Measurements from ENCODE around the gene STAT3. TPM values are rescaled to one million over a fixed set of nuclear protein-coding genes. Genes with fewer than 3 reads are reported as not detected.
"Not testable (repeated sequence)": the region's sequence is repeated elsewhere in the genome, so short reads cannot be mapped to it uniquely, and the experiment has no call there.

The STAT3 gene
- total RNA-seq, 1 donor from 2014 or later: 191 TPM

DNA sequence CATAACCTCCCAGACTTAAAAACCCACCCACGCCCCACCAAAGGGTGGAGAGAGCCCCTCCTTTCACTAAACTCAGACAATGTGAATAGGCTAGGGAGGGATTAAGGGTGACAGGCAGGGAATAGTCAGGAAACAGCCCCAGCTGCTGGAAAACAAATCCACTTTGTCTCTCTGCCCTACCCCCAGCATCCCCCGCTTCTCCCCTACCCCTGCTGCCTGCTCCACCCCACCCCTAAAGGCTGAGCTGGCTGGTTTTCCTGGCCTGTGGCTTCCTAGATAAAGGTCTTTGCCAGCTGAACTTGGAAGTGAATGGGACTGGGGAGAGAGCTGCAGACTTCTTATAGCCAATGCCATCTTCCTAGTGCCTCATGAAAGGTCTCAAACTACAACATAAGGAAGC, 19.8 kb upstream of the STAT3 start:
- no peak for ATAC-seq

DNA sequence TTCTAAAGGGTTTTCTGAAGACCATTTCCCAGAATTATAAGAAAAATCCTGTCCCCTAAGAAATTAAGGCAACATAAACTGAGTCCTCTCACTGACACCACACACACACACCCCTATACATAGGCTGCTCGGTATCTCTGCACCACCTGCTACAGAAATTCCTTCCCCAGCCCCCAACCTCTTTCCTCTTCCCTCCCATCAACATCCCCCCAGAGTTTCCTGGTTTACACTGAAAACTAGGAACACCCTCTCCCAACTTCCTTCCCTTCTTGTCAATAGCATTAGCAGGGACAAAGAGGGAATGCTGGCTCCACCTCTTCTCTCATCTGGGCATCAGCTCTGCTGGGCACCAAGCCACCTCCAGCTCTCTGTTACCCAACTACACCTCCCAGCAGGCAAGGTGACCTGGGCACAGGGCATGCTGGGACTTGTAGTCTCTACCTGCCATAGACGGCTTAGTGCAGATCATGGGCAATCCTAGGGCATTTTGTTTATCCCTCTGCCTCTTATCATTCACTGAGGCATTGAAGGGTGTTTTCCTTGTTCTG, 19.1 kb upstream of the STAT3 start:
- peak; percentile 83 for ATAC-seq

DNA sequence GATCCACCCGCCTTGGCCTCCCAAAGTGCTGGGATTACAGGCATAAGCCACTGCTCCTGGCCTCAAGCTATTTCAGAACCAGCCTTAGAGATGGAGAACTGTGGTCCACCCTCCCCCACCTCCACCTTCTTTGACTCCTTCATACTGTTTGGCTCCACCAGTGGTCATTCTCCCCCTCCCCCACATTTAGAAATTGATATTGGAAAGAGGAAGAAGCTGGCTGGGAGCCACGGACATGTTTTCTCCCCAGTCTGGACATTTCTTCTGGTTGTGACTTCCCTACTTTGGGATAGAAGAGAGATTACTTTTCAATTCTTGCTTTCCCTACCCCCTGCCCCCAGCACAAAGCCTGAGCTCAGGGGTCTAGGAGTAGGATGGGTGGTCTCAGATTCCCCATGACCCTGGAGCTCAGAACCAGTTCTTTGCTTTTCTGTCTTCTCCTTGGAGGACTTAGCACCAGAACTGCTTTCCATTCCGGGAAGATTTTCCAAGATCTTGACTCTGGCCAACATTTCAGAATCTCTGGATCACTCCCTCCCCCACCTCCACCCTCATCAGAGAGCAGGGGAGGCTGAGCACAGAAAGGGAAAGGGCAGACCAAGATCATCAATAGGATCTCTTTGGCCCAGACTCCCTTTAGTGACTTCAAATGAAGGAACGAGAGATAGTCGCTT, 18.5 kb upstream of the STAT3 start:
- ATAC-seq: no peak

GRCh38 chr17:42405963-42406495, 17.8 kb upstream of the STAT3 start:
- peak; percentile 30 for ATAC-seq

DNA sequence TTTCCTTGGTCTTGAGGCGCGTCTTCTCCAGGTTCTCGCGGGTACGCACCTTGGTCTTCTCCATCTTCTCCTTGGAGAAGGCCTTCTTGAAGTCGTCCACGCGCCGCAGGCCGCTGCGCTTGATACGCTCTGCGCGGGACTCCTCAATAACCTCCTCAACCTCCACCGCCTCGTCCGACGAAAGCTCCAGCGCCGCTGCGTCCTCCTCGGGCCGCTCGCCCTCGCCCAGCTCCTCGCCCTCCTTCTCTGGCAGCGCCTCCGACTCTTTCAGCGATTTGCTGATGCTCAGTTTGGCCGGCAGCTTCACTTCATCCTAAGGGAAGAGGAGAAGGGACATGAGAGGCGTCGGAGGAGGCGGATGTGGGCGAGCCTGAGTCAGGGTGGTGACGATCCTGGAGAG, 16.8 kb upstream of the STAT3 start:
- ATAC-seq: no peak

DNA sequence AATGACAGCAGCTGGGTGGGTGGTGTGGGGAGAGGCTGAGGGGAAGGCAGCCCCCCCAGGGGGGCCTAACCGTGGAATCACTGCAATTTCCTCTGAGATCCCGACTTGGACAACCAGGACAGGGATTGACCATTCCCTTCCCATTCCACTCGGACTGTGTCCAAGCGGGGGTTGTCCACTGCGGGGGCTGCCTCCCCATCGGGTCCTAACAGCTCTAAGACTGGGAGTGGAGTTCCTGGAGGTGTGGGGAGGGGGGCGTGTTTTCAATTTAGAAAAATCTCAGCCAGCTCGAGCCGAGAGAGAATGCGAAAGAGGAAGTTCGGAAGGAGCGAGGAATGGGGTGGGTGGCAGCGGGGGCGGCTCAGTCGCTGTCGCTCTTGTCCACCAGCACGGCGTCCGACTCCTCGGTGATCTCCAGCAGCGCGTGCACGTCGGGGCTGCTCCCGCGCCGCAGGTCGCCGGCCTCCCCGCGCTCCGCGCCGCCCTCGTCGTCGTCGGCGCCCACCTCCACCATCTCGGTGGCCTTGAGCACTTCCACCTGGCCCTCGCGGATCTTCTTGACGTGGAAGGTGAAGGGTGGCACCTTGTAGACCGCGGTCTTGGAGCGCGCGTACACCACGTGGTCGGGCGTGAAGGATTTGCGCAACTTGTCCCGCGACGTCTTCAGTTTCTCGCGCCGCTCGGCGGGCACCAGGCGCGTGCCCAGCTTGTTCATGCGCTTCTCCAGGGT, 16.2 kb upstream of the STAT3 start:
- no peak for ATAC-seq

- ATAC-seq: no peak
These were observed 14.9 kb upstream of the STAT3 start for GRCh38 chr17:42403150-42403549.

DNA sequence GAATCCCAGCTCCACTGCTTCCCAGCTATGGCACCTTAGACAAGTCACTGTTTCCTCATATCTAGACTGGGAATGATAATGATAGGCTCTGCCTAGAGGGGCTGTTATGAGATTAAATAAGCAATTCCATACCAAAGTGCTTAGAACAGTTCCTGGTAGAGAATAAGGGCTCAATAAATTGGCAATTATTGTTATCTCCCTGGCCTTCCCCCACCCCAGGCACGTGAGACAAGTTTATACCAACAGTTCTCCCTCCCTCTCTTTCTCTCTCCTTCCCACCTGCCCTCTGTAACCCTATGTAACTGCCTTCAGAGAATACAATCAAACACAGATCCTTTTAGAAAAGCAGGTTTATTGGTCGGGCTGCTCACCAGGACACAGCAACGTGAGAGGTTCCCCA, 13.9 kb upstream of the STAT3 start:
- no peak for ATAC-seq

- peak; percentile 40 for ATAC-seq
These were observed 12.7 kb upstream of the STAT3 start for GRCh38 chr17:42400844-42401375.

GRCh38 chr17:42399948-42400843, 12.0 kb upstream of the STAT3 start:
- ATAC-seq: no peak

GRCh38 chr17:42399121-42399520, 10.9 kb upstream of the STAT3 start:
- ATAC-seq: no peak

DNA sequence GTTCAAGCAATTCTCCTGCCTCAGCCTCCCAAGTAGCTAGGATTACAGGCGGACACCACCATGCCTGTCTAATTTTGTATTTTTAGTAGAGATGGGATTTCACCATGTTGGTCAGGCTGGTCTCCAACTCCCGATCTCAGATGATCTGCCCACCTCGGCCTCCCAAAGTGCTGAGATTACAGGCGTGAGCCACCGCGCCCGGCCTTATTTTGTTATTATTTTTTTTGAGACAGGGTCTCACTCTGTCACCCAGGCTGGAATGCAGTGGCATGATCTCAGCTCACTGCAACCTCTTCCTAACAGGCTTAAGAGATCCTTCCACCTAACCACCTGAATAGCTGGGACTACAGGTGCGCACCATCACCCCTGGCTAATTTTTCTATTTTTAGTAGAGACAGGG, 7.4 kb upstream of the STAT3 start:
- not testable (repeated sequence) for ATAC-seq

GRCh38 chr17:42394838-42395237, 6.6 kb upstream of the STAT3 start:
- peak; percentile 56 for ATAC-seq

DNA sequence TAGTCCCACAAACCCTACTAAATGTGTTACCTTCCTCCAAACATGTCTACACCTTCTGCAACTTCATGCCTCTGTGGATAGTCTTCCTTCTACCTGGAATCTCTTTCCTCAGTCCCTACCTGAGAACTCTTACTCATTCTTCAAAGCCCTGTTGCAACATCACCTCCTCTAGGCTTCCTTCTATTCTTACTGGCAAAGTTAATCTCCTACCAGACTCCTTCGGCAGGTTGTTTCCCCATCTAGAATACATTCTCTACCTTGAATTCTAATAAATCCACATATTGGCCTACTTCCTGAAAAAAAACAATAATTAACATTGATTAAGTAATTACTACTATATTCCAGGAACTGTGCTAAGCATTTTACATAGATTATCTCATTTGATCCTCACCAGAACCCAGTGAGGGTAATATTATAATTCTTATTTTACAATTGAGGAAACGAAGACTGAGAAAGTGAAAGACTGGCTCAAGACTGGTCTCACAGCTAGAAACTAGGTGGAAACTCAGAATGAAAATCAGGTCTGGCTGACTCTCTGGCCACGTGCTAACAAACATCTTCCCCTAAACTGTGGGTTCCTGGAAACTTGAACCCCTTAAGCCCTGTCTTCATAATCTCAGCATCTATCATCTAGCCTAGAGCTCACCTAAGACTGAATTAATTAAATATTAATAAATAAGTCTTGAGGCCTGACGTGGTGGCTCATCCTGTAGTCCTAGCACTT, 4.6 kb upstream of the STAT3 start:
- ATAC-seq: peak; percentile 19

DNA sequence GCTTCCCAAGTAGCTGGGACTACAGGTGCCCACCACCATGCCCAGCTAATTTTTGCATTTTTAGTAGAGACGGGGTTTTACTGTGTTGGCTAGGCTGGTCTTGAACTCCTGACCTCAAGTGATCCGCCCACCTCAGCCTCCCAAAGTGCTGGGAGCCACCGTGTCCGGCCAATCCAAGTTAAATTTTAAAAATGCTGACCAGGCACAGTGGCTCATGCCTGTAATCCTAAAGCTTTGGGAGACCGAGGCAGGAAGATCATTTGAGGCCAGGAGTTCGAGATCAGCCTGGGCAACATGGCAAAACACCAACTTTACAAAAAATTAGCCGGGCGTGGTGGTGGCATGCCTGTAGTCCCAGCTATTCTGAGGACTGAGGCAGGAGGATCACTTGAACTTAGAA, 3.2 kb upstream of the STAT3 start:
- ATAC-seq: not testable (repeated sequence)

- ATAC-seq: no peak
These were observed 1.7 kb upstream of the STAT3 start for GRCh38 chr17:42389899-42390298.

DNA sequence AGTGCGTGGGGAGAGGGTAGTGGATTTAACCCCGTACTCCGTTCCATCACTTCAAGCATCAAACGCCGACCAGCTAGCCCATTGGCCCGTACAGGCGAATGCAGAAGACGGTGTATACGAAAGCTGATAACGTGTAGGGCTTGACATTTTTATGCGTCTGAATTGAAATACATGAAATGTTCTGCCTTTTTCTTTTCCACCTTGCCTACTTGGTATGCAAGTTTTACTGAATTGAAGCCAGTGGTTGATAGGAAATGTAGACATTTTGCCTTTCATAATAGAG, 834 bp upstream of the STAT3 start:
- ATAC-seq: no peak

DNA sequence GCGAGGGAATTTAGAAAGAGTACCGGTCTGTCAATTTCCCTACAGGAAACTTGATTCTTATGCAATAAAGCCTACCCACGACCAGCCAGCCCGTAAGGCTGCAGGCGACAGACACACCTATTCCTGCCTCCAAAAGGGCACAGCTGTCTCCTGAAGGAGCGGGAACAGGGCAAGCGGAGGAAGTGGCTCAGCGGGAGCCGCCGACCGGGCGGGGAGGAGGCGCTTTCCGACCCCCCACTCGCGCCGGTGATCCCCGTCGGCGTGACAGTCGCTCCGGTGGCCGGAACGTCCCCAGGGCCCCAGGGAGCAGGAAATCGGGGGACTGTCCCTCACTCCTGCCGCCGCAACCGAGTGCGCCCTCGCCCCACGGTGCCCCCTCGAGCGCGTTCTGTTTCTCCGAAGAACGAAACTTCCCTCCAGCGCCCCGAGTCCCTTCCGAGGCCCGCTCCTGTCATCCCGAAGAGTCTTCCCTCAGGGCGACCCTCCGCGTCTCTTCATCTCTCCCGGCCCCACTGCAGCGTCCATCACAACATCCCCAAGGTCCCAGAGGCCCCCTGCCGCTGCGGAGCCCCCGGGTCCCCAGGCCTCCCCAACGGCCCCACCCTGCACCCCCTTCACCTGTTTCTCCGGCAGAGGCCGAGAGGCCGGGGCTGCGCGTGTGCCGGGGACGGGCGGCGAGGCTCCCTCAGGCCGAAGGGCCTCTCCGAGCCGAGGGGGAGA, 421 bp downstream of the STAT3 start:
- peak; percentile 51 for ATAC-seq

GRCh38 chr17:42386777-42387657, 1.2 kb downstream of the STAT3 start:
- ATAC-seq: no peak

DNA sequence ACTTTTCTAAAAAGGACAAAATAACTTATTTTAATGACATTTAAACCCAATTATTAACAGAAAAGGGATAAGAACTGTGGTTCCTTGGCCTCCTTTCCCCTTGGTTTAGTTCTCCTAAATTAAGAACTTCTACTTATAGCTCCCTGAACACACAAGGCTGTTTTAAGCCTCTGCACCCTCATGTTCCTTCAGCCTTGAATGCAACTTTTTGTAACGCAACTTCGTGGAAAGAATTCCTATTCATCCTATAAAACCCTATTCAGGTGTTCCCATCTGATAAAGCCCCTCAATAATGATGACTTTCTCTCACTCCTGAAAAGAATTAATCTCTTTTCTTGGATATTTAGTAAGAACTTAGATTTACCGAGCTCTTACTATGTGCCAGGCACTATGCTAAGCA, 6.3 kb downstream of the STAT3 start:
- no peak for ATAC-seq

All from esophagus mucosa (tissue), 1 donor.